ENCODE data around the gene TCN1. TPM values are rescaled to one million over a fixed set of nuclear protein-coding genes. Genes with fewer than 3 reads are reported as not detected.

The TCN1 gene
- total RNA-seq, 4 donors from 2014 or later = not detected

- H3K36me3 ChIP-seq = no peaks in the 10 kb centered on the region
- no peak overlapping the region for H3K27ac ChIP-seq
- H3K9me3 ChIP-seq = no peaks in the 10 kb centered on the region
- H3K27me3 ChIP-seq = no peaks in the 10 kb centered on the region
- H3K4me3 ChIP-seq (replicated peaks in 1 of 3) = no peak overlapping the region
- DNase-seq = no peak
- 79 to 80% methylated on average over 1 of the region's 1 CpG for WGBS, 2 donors
- no peak for TF ChIP-seq CTCF (IDR thresholded peaks at IDR 0.05)
- no peak for TF ChIP-seq POLR2A (IDR thresholded peaks at IDR 0.05)
- H3K4me1 ChIP-seq = peaks cover 0 to 5% of the 10 kb centered on the region in 2 donors
- intact Hi-C loops (cut with DNase I) = no loop called here
Measured at GRCh38 chr11:59815754-59816153, 50.5 kb downstream of the TCN1 start.

GRCh38 chr11:59814021-59814420, 52.3 kb downstream of the TCN1 start:
- no peak overlapping the region for H3K27ac ChIP-seq
- DNase-seq = no peak
- H3K4me1 ChIP-seq = peaks cover 0 to 14% of the 10 kb centered on the region in 2 donors
- H3K4me3 ChIP-seq (replicated peaks in 1 of 3) = no peak overlapping the region
- H3K27me3 ChIP-seq = no peaks in the 10 kb centered on the region
- intact Hi-C loops (cut with DNase I) = no loop called here
- no peak for TF ChIP-seq POLR2A (IDR thresholded peaks at IDR 0.05)
- TF ChIP-seq CTCF (IDR thresholded peaks at IDR 0.05) = no peak
- WGBS, 2 donors = 61 to 79% methylated on average over 1 of the region's 1 CpG
- H3K9me3 ChIP-seq = no peaks in the 10 kb centered on the region
- H3K36me3 ChIP-seq = no peaks in the 10 kb centered on the region

GRCh38 chr11:59813364-59813763, 52.9 kb downstream of the TCN1 start:
- H3K27me3 ChIP-seq = no peaks in the 10 kb centered on the region
- no peaks in the 10 kb centered on the region for H3K36me3 ChIP-seq
- H3K4me3 ChIP-seq (replicated peaks in 1 of 3) = no peak overlapping the region
- H3K4me1 ChIP-seq = peaks cover 0 to 14% of the 10 kb centered on the region in 2 donors
- TF ChIP-seq CTCF (IDR thresholded peaks at IDR 0.05) = no peak
- DNase-seq = no peak
- intact Hi-C loops (cut with DNase I) = no loop called here
- 82 to 91% methylated on average over 1 of the region's 1 CpG for WGBS, 2 donors
- no peaks in the 10 kb centered on the region for H3K9me3 ChIP-seq
- no peak overlapping the region for H3K27ac ChIP-seq

GRCh38 chr11:59812220-59812619, 54.1 kb downstream of the TCN1 start:
- 87 to 90% methylated on average over 2 of the region's 2 CpGs for WGBS, 2 donors
- intact Hi-C loops (cut with DNase I) = no loop called here
- DNase-seq = no peak
- H3K9me3 ChIP-seq = no peaks in the 10 kb centered on the region
- no peak overlapping the region for H3K27ac ChIP-seq
- H3K36me3 ChIP-seq = peaks cover 3 to 4% of the 10 kb centered on the region in 2 donors
- TF ChIP-seq POLR2A (IDR thresholded peaks at IDR 0.05) = no peak
- no peak for TF ChIP-seq CTCF (IDR thresholded peaks at IDR 0.05)
- H3K4me3 ChIP-seq (replicated peaks in 1 of 3) = no peak overlapping the region
- peaks cover 0 to 14% of the 10 kb centered on the region in 2 donors for H3K4me1 ChIP-seq
- H3K27me3 ChIP-seq = no peaks in the 10 kb centered on the region

- DNase-seq = no peak
- peak overlapping the region in 2 of 3 donors; percentile 62 to 77 for H3K27ac ChIP-seq
- H3K4me1 ChIP-seq = peaks cover 0 to 14% of the 10 kb centered on the region in 2 donors
- H3K27me3 ChIP-seq = no peaks in the 10 kb centered on the region
- no peaks in the 10 kb centered on the region for H3K9me3 ChIP-seq
- WGBS, 2 donors = 14% methylated on average over 8 of the region's 8 CpGs
- TF ChIP-seq POLR2A (IDR thresholded peaks at IDR 0.05) (no peak), CTCF (IDR thresholded peaks at IDR 0.05) (no peak)
- peak overlapping the region in 1 of 3 donors; percentile 67 for H3K4me3 ChIP-seq (replicated peaks in 1 of 3)
- H3K36me3 ChIP-seq = peaks cover 12 to 14% of the 10 kb centered on the region in 2 donors
- intact Hi-C loops (cut with DNase I) = loop anchor here (2.0 kb wide), 1 partner anchor 56 kb away; the partner anchor contains the start of gene STX3
Measured at GRCh38 chr11:59810911-59811259, 55.4 kb downstream of the TCN1 start.
